Stimulated activated CD4-positive, alpha-beta T cell treated with anti-CD3 and anti-CD28 coated beads, Interleukin-4, amount 100 ng/mL, for 4 hours (primary cell): ENCODE results near the gene PHTF1.

Experiments
- DNase-seq, 2 experiments: peaks; one replicate each; pipeline ENCODE4 v3.0.0-alpha.2; 2020

Gene PHTF1

DNA sequence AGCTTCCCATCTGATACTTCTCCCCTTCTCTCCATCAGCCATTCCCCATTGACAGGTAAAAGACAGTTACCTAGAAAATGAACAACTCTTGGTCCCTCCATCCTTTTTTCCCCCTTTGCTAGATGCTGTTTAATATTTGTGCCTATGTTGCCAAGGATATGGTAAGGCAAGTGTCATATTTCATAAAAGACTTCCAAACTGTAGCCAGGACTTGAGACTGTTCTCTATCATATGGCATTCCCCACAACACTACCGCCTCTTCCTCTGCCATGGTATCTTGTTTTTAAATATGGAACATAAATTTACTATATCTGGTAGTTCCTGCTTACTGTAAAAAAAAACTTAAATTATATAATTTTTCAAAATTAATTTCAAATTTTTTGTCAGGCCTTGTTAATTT, 97.2 kb downstream of the PHTF1 start:
- DNase-seq: no peak

DNA sequence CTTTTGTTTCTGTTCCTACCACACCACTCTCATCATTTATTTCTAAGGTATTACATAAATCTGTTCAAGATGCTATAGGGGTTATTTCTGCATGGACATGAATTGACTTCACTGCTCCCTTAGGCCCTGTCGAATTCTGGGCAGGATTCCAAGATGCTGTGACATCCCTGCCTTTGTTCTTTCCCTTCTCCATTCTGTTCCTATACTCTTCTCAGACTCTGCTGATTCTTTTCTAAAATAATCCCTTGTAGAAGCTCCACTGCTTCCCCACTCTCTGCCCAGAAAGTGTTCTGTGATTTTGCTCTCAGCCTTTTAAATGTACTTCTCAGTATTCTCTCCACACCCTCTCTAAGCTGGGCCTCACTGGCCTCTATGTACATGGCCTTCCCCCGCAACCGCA, 99.2 kb downstream of the PHTF1 start:
- DNase-seq: no peak

DNA sequence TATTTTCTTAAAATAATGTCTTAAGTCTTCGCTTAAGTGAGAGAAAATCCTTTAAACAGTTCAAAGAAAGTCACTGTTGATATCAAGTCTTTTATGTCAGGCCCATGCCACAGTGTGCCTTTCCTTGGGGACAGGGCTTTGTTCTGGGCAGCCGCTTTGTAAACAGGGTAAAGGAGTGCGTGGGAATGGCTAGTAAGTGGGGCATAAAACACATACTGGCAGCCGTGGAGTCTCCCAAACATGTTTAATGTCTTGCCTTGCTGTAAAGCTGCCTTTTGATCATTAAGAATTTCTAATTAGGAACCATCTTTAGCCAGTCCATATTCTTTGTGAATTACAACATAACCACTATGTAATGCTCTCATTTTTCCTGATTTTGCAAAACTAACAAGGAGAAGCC, 99.7 kb downstream of the PHTF1 start:
- no peak for DNase-seq

DNA sequence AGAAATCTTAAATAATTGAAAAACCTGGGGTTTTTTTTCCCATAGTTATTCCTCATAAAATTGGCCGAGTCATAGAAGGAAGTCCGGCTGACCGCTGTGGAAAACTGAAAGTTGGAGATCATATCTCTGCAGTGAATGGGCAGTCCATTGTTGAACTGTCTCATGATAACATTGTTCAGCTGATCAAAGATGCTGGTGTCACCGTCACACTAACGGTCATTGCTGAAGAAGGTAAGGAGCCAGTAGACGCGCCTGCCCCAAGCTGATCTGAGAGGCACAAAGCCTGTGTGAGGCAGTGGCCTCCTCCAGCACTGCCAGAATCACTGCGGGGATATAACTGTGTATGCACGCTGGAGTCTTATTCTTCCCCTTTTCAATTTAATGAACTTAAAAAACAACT, 100.3 kb downstream of the PHTF1 start:
- no peak for DNase-seq

DNA sequence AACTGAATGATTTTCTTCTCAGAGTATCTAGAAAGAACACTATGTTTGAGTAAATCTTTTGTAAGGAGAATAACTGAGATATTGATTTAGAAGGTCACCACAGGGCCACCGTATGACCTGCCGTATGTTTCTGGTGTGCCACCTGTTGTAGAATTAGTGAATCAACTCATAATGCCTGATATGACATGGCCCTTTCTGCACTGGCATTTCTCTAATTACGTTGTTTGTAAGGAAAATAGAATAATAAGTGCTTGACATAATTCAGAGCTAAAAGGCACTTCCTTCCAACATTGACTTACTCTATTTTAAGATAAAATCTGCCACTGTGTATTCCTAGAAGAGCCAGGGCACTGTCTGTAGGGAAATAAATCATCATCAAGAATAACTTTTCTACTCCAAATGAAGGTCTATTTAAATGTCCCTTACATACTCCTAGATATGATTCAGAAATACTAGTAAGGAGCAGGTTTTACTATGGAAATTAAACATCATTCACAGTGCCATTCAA, 101.7 kb downstream of the PHTF1 start:
- DNase-seq: no peak

DNA sequence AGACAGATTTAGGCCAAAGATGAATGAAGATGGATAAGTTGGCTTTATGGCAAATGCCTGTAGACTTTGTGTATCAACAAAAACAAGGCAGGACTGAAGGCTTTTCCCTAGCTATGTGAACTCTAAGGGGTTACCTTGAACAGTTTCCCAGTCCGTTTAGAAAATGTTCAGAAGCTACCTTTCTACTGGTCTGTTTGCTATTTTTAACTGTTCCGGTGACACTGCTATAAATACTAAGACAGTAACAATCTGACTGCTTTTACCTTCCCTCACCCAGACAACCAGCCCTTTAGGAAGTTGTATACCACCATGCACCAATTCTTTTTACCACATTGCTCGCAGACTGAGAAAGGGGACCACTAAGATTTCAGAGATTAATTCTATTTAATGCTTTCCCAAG, 102.2 kb downstream of the PHTF1 start:
- no peak for DNase-seq

DNA sequence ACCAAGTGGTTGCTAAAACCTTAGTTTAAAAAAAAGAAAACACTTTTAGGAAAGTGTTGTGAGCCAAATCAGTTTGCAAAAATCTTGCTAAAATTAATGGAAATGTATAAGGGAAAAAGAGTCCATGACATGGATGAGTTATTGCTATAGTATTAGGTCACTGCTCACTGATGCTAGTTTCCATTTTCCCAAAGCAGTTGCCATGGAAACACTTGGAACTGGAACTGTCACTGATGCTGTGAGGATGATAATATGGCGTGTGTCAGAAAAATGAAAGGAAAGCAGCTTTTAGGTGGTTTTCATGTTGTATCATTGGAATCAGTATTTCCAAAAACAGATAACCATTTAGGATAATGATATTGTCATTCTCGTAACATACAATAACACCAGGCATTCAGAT, 104.4 kb downstream of the PHTF1 start:
- no peak for DNase-seq

DNA sequence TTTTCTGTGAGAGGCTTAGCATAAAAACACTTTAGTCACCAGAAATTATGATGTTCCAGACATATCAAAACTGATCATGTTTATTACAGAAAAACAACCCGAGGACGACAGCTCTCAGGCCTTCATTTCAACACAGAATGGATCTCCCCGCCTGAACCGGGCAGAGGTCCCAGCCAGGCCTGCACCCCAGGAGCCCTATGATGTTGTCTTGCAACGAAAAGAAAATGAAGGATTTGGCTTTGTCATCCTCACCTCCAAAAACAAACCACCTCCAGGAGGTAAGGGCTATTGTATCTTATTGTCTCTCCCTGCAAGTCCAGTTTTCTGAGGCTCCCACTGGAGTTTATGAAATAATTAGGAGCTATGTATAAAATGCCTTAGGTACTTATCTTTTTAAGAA, 105.5 kb downstream of the PHTF1 start:
- no peak for DNase-seq

DNA sequence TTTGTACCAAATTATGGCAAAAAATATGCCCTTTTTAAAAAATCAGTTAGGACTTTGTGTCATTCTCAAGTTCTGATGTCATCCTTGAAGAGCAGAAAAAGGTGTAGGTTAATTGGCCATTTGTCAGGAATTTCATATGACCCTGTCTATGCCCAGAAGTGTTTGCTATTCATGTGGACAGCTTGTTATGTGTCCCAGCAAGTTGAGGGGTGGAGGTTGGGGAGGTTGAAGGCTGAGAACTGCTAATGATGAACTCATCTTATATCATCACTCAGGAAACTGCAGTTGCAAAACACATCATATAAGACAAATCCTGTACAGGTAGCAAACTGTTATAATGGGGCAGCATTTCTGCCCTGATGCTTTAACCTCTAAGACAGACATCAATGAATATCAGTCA, 106.5 kb downstream of the PHTF1 start:
- no peak for DNase-seq

DNA sequence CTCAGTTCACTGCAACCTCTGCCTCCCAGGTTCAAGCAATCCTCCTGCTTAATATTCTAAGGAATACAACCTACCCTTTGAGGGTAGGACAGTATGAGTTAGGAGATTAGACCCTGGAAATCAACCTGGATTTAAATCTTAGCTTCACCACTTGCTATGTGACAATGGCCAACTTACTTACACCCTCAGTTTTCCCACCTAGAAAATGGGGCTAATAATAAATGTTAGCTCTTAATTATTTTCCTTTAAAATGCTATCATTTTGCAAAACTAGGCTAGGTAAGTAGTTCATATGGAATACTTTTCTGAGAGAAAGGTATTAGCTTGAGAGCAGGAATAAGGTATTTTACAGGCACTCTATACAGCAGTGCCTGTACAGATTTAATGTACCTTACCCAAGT, 110.8 kb downstream of the PHTF1 start:
- no peak for DNase-seq

DNA sequence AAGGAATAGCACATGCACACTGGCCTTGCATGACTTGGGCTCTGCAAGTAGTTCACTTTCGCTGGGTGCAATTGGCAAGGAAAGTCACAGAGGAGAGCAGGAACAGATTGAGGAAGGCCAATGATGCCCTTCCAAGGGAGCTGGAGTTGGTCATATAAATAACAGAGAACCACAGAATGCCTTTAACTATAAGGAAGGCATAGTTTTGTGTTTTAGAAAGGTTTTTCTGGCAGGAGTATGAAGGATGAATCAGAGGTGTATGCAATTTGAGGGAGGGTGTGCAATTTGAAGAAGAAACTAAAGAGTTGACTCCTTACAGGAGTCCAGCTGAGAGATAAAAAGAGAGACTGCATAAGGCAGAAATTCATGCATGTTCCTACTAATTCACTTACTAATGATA, 112.1 kb downstream of the PHTF1 start:
- no peak for DNase-seq
